Liver (tissue), 9 donors: ENCODE results near the gene PTPRN2. TPM values are rescaled to one million over a fixed set of nuclear protein-coding genes. Genes with fewer than 3 reads are reported as not detected.

Experiments used
- DNase-seq: peaks from one replicate; pipeline ENCODE4 v3.0.0-alpha.2; 2017; ENCODE audit warnings: low spot score
- H3K27ac ChIP-seq, 2 donors: one replicate each; pipeline ENCODE4 v1.7.0; 2013; ENCODE audit warnings: inconsistent platforms in 2 of 2, low read length in 2 of 2, control low read depth in 1 of 2, low read depth in 1 of 2, mild to moderate bottlenecking in 1 of 2
- H3K27me3 ChIP-seq, 4 donors: one replicate each; pipeline versions ENCODE4 v1.6.1 to v1.7.0; 2013; ENCODE audit warnings: low read length in 3 of 4, inconsistent platforms in 1 of 4, mild to moderate bottlenecking in 1 of 4, moderate library complexity in 1 of 4; ENCODE audit not compliant: control insufficient read depth in 4 of 4, insufficient read depth in 4 of 4
- H3K36me3 ChIP-seq, 4 donors: one replicate each; pipeline versions ENCODE4 v1.6.1 to v1.7.0; 2013; ENCODE audit warnings: low read length in 3 of 4, mild to moderate bottlenecking in 3 of 4, low read depth in 1 of 4, moderate library complexity in 1 of 4; ENCODE audit not compliant: control insufficient read depth in 4 of 4, insufficient read depth in 3 of 4
- H3K4me1 ChIP-seq, 4 donors: one replicate each; pipeline versions ENCODE4 v1.6.1 to v1.7.0; 2013; ENCODE audit warnings: low read length in 3 of 4, mild to moderate bottlenecking in 3 of 4, moderate library complexity in 1 of 4; ENCODE audit not compliant: control insufficient read depth in 4 of 4, insufficient read depth in 4 of 4
- H3K4me3 ChIP-seq, 3 donors: one replicate each; pipeline versions ENCODE4 v1.6.1 to v1.7.0; 2013; ENCODE audit warnings: low read length in 3 of 3, control low read depth in 1 of 3, low read depth in 1 of 3, mild to moderate bottlenecking in 1 of 3
- H3K9ac ChIP-seq, 2 donors: one replicate each; pipeline ENCODE4 v1.7.0; 2013; ENCODE audit warnings: low read length in 2 of 2, mild to moderate bottlenecking in 2 of 2, moderate library complexity in 2 of 2, control low read depth in 1 of 2, low read depth in 1 of 2
- H3K9me3 ChIP-seq, 4 donors: one replicate each; pipeline versions ENCODE4 v1.6.1 to v1.7.0; 2013; ENCODE audit warnings: low read length in 3 of 4; ENCODE audit not compliant: control insufficient read depth in 4 of 4
- ATF3 ChIP-seq: IDR thresholded peaks from 2 replicates; pipeline ENCODE4 v1.6.1; 2016; ENCODE audit warnings: antibody characterized with exemption
- CTCF ChIP-seq: fragments of 150-350 bp; IDR thresholded peaks from 2 replicates; pipeline ENCODE4 v1.5.1; 2017; ENCODE audit warnings: improper control_type of control experiment, low read depth, low read length; ENCODE audit not compliant: missing input control
- EGR1 ChIP-seq, 2 donors: IDR thresholded peaks; 2 replicates each; pipeline ENCODE4 v1.6.1; 2016 to 2018; ENCODE audit warnings: antibody characterized with exemption in 2 of 2, low read depth in 2 of 2
- FOXA1 ChIP-seq: IDR thresholded peaks from 2 replicates; pipeline ENCODE4 v1.6.1; 2016; ENCODE audit warnings: antibody characterized with exemption
- FOXA2 ChIP-seq: IDR thresholded peaks from 2 replicates; pipeline ENCODE4 v1.6.1; 2016; ENCODE audit warnings: antibody characterized with exemption
- GABPA ChIP-seq, 2 donors: IDR thresholded peaks in 1 of 2; conservative IDR thresholded peaks in 1 of 2; 2 replicates each; pipeline ENCODE4 v1.6.1; 2016; ENCODE audit warnings: antibody characterized with exemption in 2 of 2, mild to moderate bottlenecking in 1 of 2, moderate library complexity in 1 of 2
- HNF4A ChIP-seq, 2 donors: conservative IDR thresholded peaks; 2 replicates each; pipeline ENCODE4 v1.6.1; 2016; ENCODE audit warnings: antibody characterized with exemption in 2 of 2, mild to moderate bottlenecking in 2 of 2
- HNF4G ChIP-seq: IDR thresholded peaks from 2 replicates; pipeline ENCODE4 v1.6.1; 2016; ENCODE audit warnings: antibody characterized with exemption
- JUND ChIP-seq, 2 donors: IDR thresholded peaks; 2 replicates each; pipeline ENCODE4 v1.6.1; 2016; ENCODE audit warnings: antibody characterized with exemption in 2 of 2
- NR2F2 ChIP-seq: IDR thresholded peaks from 2 replicates; pipeline ENCODE4 v1.6.1; 2016; ENCODE audit warnings: antibody characterized with exemption
- REST ChIP-seq: IDR thresholded peaks from 2 replicates; pipeline ENCODE4 v1.6.1; 2016; ENCODE audit warnings: antibody characterized with exemption, mild to moderate bottlenecking
- RXRA ChIP-seq, 2 donors: IDR thresholded peaks; 2 replicates each; pipeline ENCODE4 v1.6.1; 2017 to 2018; ENCODE audit warnings: antibody characterized with exemption in 2 of 2, mild to moderate bottlenecking in 1 of 2
- SP1 ChIP-seq: IDR thresholded peaks from 2 replicates; pipeline ENCODE4 v1.6.1; 2018; ENCODE audit warnings: antibody characterized with exemption, mild to moderate bottlenecking
- TAF1 ChIP-seq: conservative IDR thresholded peaks from 2 replicates; pipeline ENCODE4 v1.6.1; 2016; ENCODE audit warnings: antibody characterized with exemption, mild to moderate bottlenecking
- YY1 ChIP-seq: IDR thresholded peaks from 2 replicates; pipeline ENCODE4 v1.6.1; 2016; ENCODE audit warnings: antibody characterized with exemption, mild to moderate bottlenecking
- ZBTB33 ChIP-seq: IDR thresholded peaks from 2 replicates; pipeline ENCODE4 v1.6.1; 2016; ENCODE audit warnings: antibody characterized with exemption
- WGBS: extraction: QIAGEN DNeasy Blood & Tissue Kit; methylation state at CpG from one replicate; pipeline ENCODE4 v1.1.7; 2013; 5-methylcytosine and 5-hydroxymethylcytosine counted together
- polyA plus RNA-seq, 2 donors: library from polyadenylated mRNA; stranded (reverse) in 1 of 2; unstranded in 1 of 2; fragments of 200-250 nt in 1 of 2; fragments of >200 nt in 1 of 2; fragmentation: Nextera tagmentation in 1 of 2; extraction: Ambion mirVana in 1 of 2; gene quantifications; one replicate each; pipeline versions ENCODE4 v1.2.1 to v1.2.3, GENCODE V29; 2013 to 2015
- total RNA-seq, 2 donors: library from RNA; depleted of rRNA; stranded (reverse); fragments of >200 nt; gene quantifications; one replicate each; pipeline ENCODE4 v1.2.3, GENCODE V29; 2014
- donor health status: healthy.
- donor health status: healthy.
- donor health status: healthy.
- donor health status: healthy.
- donor health status: healthy.

The PTPRN2 gene
- total and polyA plus RNA-seq, 4 donors: 0.75 to 1.9 (median 1.1) TPM

GRCh38 chr7:158468700-158469296 is 118.8 kb downstream of the PTPRN2 start (continued):
- TF ChIP-seq ZBTB33: no peak

- Histone ChIP-seq H3K9me3 (peaks cover 0 to 3% (median 0%) of the 10 kb centered on the region in 4 donors), H3K9ac (no peak overlapping the region), H3K27ac (no peak overlapping the region), H3K27me3 (no peaks in the 10 kb centered on the region), H3K4me3 (no peak overlapping the region), H3K4me1 (no peaks in the 10 kb centered on the region), H3K36me3 (no peaks in the 10 kb centered on the region)
- TF ChIP-seq SP1 (no peak), YY1 (no peak), HNF4G (no peak), TAF1 (no peak), GABPA (IDR thresholded peaks at IDR 0.05 in 1 of 2, conservative IDR thresholded peaks at IDR 0.05 in 1 of 2) (no peak)
- WGBS: 18% methylated on average over 10 of the region's 10 CpGs
- no peak for DNase-seq
Observed at GRCh38 chr7:158468181-158468580, 119.4 kb downstream of the PTPRN2 start.

- 65% methylated on average over 7 of the region's 7 CpGs for WGBS
- no peak overlapping the region for H3K4me3 ChIP-seq
- H3K27ac ChIP-seq: no peak overlapping the region
- H3K9me3 ChIP-seq: peaks cover 0 to 3% (median 0%) of the 10 kb centered on the region in 4 donors
- no peaks in the 10 kb centered on the region for H3K4me1 ChIP-seq
- H3K9ac ChIP-seq: no peak overlapping the region
- no peak for TF ChIP-seq JUND (IDR thresholded peaks at IDR 0.05)
- no peak for TF ChIP-seq NR2F2
- no peak for TF ChIP-seq CTCF
- TF ChIP-seq RXRA (IDR thresholded peaks at IDR 0.05): no peak
- TF ChIP-seq FOXA2: no peak
- TF ChIP-seq HNF4G: no peak
- TF ChIP-seq HNF4A (conservative IDR thresholded peaks at IDR 0.05): no peak
- TF ChIP-seq TAF1: no peak
- no peak for TF ChIP-seq SP1
- no peak for TF ChIP-seq EGR1 (IDR thresholded peaks at IDR 0.05; ENCODE audit: low read depth in 2 of 2)
- no peaks in the 10 kb centered on the region for H3K27me3 ChIP-seq
- no peaks in the 10 kb centered on the region for H3K36me3 ChIP-seq
- no peak for DNase-seq
Observed at GRCh38 chr7:158467562-158467961, 120.1 kb downstream of the PTPRN2 start.

GRCh38 chr7:158463317-158463716 is 124.3 kb downstream of the PTPRN2 start:
- 87% methylated on average over 4 of the region's 4 CpGs for WGBS
- no peak for TF ChIP-seq GABPA (IDR thresholded peaks at IDR 0.05 in 1 of 2, conservative IDR thresholded peaks at IDR 0.05 in 1 of 2)
- no peak for TF ChIP-seq FOXA2
- TF ChIP-seq EGR1 (IDR thresholded peaks at IDR 0.05; ENCODE audit: low read depth in 2 of 2): no peak
- TF ChIP-seq RXRA (IDR thresholded peaks at IDR 0.05): no peak
- no peak for TF ChIP-seq ZBTB33
- no peak for TF ChIP-seq NR2F2
- TF ChIP-seq SP1: no peak
- no peak for TF ChIP-seq YY1
- TF ChIP-seq FOXA1: no peak
- TF ChIP-seq JUND (IDR thresholded peaks at IDR 0.05): no peak
- TF ChIP-seq REST: no peak
- TF ChIP-seq ATF3: no peak

More at GRCh38 chr7:158463317-158463716, 124.3 kb downstream of the PTPRN2 start:
- no peaks in the 10 kb centered on the region for H3K36me3 ChIP-seq
- no peak overlapping the region for H3K9ac ChIP-seq
- H3K27ac ChIP-seq: no peak overlapping the region
- no peaks in the 10 kb centered on the region for H3K4me1 ChIP-seq
- no peaks in the 10 kb centered on the region for H3K27me3 ChIP-seq
- no peak overlapping the region for H3K4me3 ChIP-seq
- DNase-seq: no peak
- H3K9me3 ChIP-seq: peaks cover 0 to 3% (median 0%) of the 10 kb centered on the region in 4 donors
